Lower lobe of right lung (tissue), 2 donors: Measurements from ENCODE around the gene CELA2A. TPM values are rescaled to one million over a fixed set of nuclear protein-coding genes. Genes with fewer than 3 reads are reported as not detected.
A peak's percentile ranks its signal among the peaks of the same experiment; 100 is the strongest.

Experiments
- ATAC-seq, 2 donors: fragments of 200-7000 bp; cut with Tn5 transposase; one replicate each; pipeline ENCODE4 v1.9.1; 2020 to 2022; ENCODE audit warnings: mild to moderate bottlenecking in 2 of 2, moderate library complexity in 2 of 2
- DNase-seq: peaks from one replicate; pipeline ENCODE4 v3.0.0-alpha.2; 2020
- H3K27ac ChIP-seq: fragments of 200-600 bp; one replicate; pipeline ENCODE4 v1.8.0; 2022
- H3K27me3 ChIP-seq: fragments of 200-600 bp; one replicate; pipeline ENCODE4 v1.8.0; 2022; ENCODE audit warnings: low read depth
- H3K36me3 ChIP-seq: fragments of 200-600 bp; one replicate; pipeline ENCODE4 v1.8.0; 2022; ENCODE audit warnings: mild to moderate bottlenecking
- H3K4me1 ChIP-seq: fragments of 200-600 bp; one replicate; pipeline ENCODE4 v1.8.0; 2022
- H3K4me3 ChIP-seq: fragments of 200-600 bp; one replicate; pipeline ENCODE4 v1.8.0; 2022; ENCODE audit warnings: mild to moderate bottlenecking
- H3K9me3 ChIP-seq: fragments of 200-600 bp; one replicate; pipeline ENCODE4 v1.8.0; 2022
- CTCF ChIP-seq: fragments of 200-600 bp; IDR thresholded peaks from one replicate; pipeline ENCODE4 v1.8.0; 2022; ENCODE audit warnings: antibody characterized with exemption, mild to moderate bottlenecking
- intact Hi-C: fragments of 100-400 bp; cut with DNase I; formaldehyde crosslinking; loops from one replicate; pipeline ENCODE4 v1.11.0; 2022
- total RNA-seq: library from RNA; stranded (reverse); fragmentation: NEBNext Ultra II Directional; extraction: Animal tissue kit (Norgen Biotek cat#: 25700); gene quantifications from one replicate; pipeline ENCODE4 v1.2.1, GENCODE V29; 2021
- donor health status: DM: no; HTN: yes; CAD: no; lungs with severe emphysema.

CELA2A gene
- total RNA-seq, 1 donor from 2014 or later = not detected

DNA sequence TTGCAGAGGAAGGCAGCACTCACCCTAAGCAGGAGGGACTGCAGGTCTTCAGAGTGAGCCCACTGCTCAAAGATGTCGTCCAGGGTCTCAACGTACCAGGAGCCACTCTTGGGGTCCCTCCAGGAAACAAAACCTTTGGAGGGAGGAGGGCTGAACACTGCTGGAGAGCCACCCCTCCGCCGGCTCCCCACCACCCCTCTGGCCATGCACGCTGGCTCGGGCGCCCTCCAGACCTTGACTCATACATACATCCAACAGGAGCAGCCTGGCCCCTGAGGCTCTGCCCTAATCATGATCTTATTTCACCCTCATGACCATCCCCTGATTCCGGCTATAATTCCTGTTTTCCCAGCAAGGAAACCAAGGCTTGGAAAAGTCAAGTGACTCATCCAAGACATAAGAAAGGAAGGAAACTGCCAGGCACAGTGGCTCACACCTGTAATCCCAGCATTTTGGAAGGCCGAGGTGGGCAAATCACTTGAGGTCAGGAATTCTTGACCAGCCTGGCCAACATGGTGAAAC is 37.4 kb downstream of the CELA2A start:
- TF ChIP-seq CTCF = no peak
- no peaks in the 10 kb centered on the region for H3K4me1 ChIP-seq
- H3K27me3 ChIP-seq = no peaks in the 10 kb centered on the region
- intact Hi-C loops = no loop called here
- ATAC-seq = no peak
- no peaks in the 10 kb centered on the region for H3K9me3 ChIP-seq
- H3K27ac ChIP-seq = no peak overlapping the region
- H3K4me3 ChIP-seq = no peak overlapping the region
- H3K36me3 ChIP-seq = peaks cover 33% of the 10 kb centered on the region
- no peak for DNase-seq

- TF ChIP-seq CTCF = no peak
- no peaks in the 10 kb centered on the region for H3K4me1 ChIP-seq
- no peaks in the 10 kb centered on the region for H3K27me3 ChIP-seq
- peaks cover 35% of the 10 kb centered on the region for H3K36me3 ChIP-seq
- ATAC-seq (no peak), DNase-seq (no peak)
- no peaks in the 10 kb centered on the region for H3K9me3 ChIP-seq
- H3K4me3 ChIP-seq = no peak overlapping the region
- no peak overlapping the region for H3K27ac ChIP-seq
- intact Hi-C loops = no loop called here
Measured at GRCh38 chr1:15500184-15501178, 43.9 kb downstream of the CELA2A start.

- no peaks in the 10 kb centered on the region for H3K9me3 ChIP-seq
- H3K4me3 ChIP-seq = no peak overlapping the region
- ATAC-seq = peak; percentile 66 to 68
- intact Hi-C loops = no loop called here
- H3K4me1 ChIP-seq = no peaks in the 10 kb centered on the region
- DNase-seq = peak; percentile 79
- peak; percentile 70 for TF ChIP-seq CTCF
- no peaks in the 10 kb centered on the region for H3K27me3 ChIP-seq
- no peak overlapping the region for H3K27ac ChIP-seq
- H3K36me3 ChIP-seq = peaks cover 41% of the 10 kb centered on the region
Measured at GRCh38 chr1:15501208-15502032, 44.9 kb downstream of the CELA2A start.

GRCh38 chr1:15504436-15504835 is 47.9 kb downstream of the CELA2A start:
- Histone ChIP-seq H3K36me3 (peaks cover 43% of the 10 kb centered on the region), H3K4me3 (no peak overlapping the region), H3K27me3 (no peaks in the 10 kb centered on the region), H3K27ac (no peak overlapping the region), H3K4me1 (no peaks in the 10 kb centered on the region), H3K9me3 (no peaks in the 10 kb centered on the region)
- DNase-seq = no peak
- intact Hi-C loops = no loop called here
- TF ChIP-seq CTCF = no peak
- ATAC-seq = no peak

GRCh38 chr1:15506831-15507230 is 50.3 kb downstream of the CELA2A start:
- Histone ChIP-seq H3K9me3 (no peaks in the 10 kb centered on the region), H3K4me3 (no peak overlapping the region), H3K4me1 (no peaks in the 10 kb centered on the region), H3K27ac (no peak overlapping the region), H3K36me3 (peaks cover 41% of the 10 kb centered on the region), H3K27me3 (no peaks in the 10 kb centered on the region)
- no peak for TF ChIP-seq CTCF
- no peak for DNase-seq
- intact Hi-C loops = no loop called here
- no peak for ATAC-seq
